Body of pancreas (tissue), 4 donors: Measurements from ENCODE around the gene PGA3. TPM values are rescaled to one million over a fixed set of nuclear protein-coding genes. Genes with fewer than 3 reads are reported as not detected.
"Not testable (repeated sequence)": the region's sequence is repeated elsewhere in the genome, so short reads cannot be mapped to it uniquely, and the experiment has no call there.

Source experiments
- ATAC-seq: fragments of 150-250 bp; one replicate; pipeline ENCODE4 v1.9.1; 2016
- DNase-seq, 4 donors: peaks; one replicate each; pipeline ENCODE4 v3.0.0-alpha.2; 2019
- H3K27ac ChIP-seq, 4 donors: fragments of 200-600 bp; sonication (generic); 1 replicate in 3 of 4; 2 replicates in 1 of 4; pipeline versions ENCODE4 v1.5.1 to v1.6.1; 2016 to 2019; ENCODE audit warnings: mild to moderate bottlenecking in 1 of 4, mixed read lengths in 1 of 4, moderate library complexity in 1 of 4
- H3K27me3 ChIP-seq, 2 donors: fragments of 200-600 bp; sonication (generic); one replicate each; pipeline ENCODE4 v1.6.0; 2016; ENCODE audit warnings: mild to moderate bottlenecking in 1 of 2
- H3K36me3 ChIP-seq, 2 donors: fragments of 200-600 bp; sonication (generic); replicated peaks in 1 of 2; 2 replicates each; pipeline ENCODE4 v1.5.1; 2016; ENCODE audit warnings: low read depth in 2 of 2; ENCODE audit not compliant: insufficient read depth in 1 of 2
- H3K4me1 ChIP-seq: fragments of 200-600 bp; sonication (generic); one replicate; pipeline ENCODE4 v1.6.0; 2016
- H3K4me3 ChIP-seq, 2 donors: fragments of 200-600 bp; sonication (generic); 1 replicate in 1 of 2; 2 replicates in 1 of 2; pipeline ENCODE4 v1.5.1; 2016 to 2019
- H3K9me3 ChIP-seq, 3 donors: fragments of 200-600 bp; sonication (generic); 1 replicate in 2 of 3; 2 replicates in 1 of 3; pipeline ENCODE4 v1.5.1; 2016
- POLR2A ChIP-seq, 3 donors: fragments of 450-650 bp; IDR thresholded peaks; one replicate each; pipeline ENCODE4 v1.6.1; 2016; ENCODE audit warnings: antibody characterized with exemption in 3 of 3, mild to moderate bottlenecking in 2 of 3
- WGBS, 2 donors: methylation state at CpG; one replicate each; pipeline ENCODE4 v1.1.5; 2017; 5-methylcytosine and 5-hydroxymethylcytosine counted together
- intact Hi-C: fragments of 100-400 bp; cut with DNase I; formaldehyde crosslinking; loops from one replicate; pipeline ENCODE4 v1.15.1; 2023
- total RNA-seq, 2 donors: library from RNA; depleted of rRNA; stranded (reverse); fragments of >200 nt; gene quantifications; one replicate each; pipeline ENCODE4 v1.1.0, GENCODE V29; 2016
- TF ChIP-seq, protein P1 (sequence below), 7 experiments: fragments of 450-650 bp in 4 of 7; fragments of 200-600 bp in 3 of 7; sonication (generic) in 3 of 7; IDR thresholded peaks; one replicate each; pipeline ENCODE4 v1.5.1; 2016 to 2019; ENCODE audit warnings: antibody characterized with exemption in 7 of 7

The PGA3 gene
- total RNA-seq, 2 donors from 2014 or later, result 26.4 TPM; not detected in 1

DNA sequence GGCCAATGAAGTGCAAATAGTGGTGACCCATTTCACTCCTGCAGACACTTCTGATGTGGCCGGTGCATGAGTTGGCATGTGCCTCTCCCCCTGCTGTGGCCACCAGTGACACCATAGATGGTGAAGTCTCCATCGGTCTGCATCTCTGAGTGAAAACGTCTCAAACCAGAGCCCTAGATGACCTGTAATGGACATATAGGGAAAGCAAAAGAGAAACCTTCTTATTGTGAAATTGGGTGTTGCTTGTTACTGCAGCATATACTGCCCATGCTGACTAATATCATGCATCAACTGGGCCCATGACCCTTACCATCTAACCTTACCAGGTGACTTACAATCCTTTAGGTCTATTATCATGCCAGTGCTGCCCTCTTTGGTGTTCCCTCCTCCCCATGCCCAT is 30.4 kb upstream of the PGA3 start:
- Histone ChIP-seq H3K27me3 (no peaks in the 10 kb centered on the region), H3K27ac (peak overlapping the region in 1 of 4 donors; percentile 19), H3K36me3 (no peaks in the 10 kb centered on the region), H3K4me1 (peaks cover 22% of the 10 kb centered on the region), H3K4me3 (no peak overlapping the region), H3K9me3 (no peaks in the 10 kb centered on the region)
- ATAC-seq (no peak), DNase-seq (no peak)
- TF ChIP-seq, protein P1, sequence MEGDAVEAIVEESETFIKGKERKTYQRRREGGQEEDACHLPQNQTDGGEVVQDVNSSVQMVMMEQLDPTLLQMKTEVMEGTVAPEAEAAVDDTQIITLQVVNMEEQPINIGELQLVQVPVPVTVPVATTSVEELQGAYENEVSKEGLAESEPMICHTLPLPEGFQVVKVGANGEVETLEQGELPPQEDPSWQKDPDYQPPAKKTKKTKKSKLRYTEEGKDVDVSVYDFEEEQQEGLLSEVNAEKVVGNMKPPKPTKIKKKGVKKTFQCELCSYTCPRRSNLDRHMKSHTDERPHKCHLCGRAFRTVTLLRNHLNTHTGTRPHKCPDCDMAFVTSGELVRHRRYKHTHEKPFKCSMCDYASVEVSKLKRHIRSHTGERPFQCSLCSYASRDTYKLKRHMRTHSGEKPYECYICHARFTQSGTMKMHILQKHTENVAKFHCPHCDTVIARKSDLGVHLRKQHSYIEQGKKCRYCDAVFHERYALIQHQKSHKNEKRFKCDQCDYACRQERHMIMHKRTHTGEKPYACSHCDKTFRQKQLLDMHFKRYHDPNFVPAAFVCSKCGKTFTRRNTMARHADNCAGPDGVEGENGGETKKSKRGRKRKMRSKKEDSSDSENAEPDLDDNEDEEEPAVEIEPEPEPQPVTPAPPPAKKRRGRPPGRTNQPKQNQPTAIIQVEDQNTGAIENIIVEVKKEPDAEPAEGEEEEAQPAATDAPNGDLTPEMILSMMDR (IDR thresholded peaks at IDR 0.05), result no peak
- TF ChIP-seq POLR2A (IDR thresholded peaks at IDR 0.05), result no peak
- 83 to 97% methylated on average over 3 of the region's 3 CpGs for WGBS, 2 donors
- intact Hi-C loops, result no loop called here

DNA sequence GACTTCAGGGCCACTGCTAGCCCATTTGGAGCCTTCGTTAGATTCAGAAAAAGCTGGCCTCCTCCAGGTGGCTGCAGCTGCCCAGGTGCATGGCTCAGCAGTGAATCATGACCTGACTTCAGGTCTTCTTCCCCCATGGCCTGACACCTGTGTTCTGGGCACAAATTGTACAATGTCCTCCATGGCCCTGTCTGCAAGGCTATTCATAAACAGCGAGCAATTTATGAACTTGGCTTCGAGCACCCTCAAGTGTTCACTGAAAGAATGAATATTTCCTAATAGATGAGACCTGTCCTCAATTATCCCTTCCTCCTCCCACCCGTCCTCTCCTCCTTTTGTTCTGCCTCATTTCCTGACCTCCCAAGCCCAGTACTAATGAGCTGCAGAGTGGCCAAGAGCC is 29.9 kb upstream of the PGA3 start:
- intact Hi-C loops, result no loop called here
- TF ChIP-seq, protein P1 (IDR thresholded peaks at IDR 0.05), result peak in 4 of 7 experiments; percentile 30 to 36 (median 34)
- TF ChIP-seq POLR2A (IDR thresholded peaks at IDR 0.05), result no peak
- H3K4me3 ChIP-seq, result no peak overlapping the region
- H3K27ac ChIP-seq, result peak overlapping the region in 2 of 4 donors; percentile 19 to 36
- peaks cover 22% of the 10 kb centered on the region for H3K4me1 ChIP-seq
- no peaks in the 10 kb centered on the region for H3K27me3 ChIP-seq
- 71 to 77% methylated on average over 4 of the region's 4 CpGs for WGBS, 2 donors
- no peaks in the 10 kb centered on the region for H3K36me3 ChIP-seq
- ATAC-seq (peak; percentile 68), DNase-seq (peak in 3 of 4 donors; percentile 29 to 47 (median 45))
- no peaks in the 10 kb centered on the region for H3K9me3 ChIP-seq

DNA sequence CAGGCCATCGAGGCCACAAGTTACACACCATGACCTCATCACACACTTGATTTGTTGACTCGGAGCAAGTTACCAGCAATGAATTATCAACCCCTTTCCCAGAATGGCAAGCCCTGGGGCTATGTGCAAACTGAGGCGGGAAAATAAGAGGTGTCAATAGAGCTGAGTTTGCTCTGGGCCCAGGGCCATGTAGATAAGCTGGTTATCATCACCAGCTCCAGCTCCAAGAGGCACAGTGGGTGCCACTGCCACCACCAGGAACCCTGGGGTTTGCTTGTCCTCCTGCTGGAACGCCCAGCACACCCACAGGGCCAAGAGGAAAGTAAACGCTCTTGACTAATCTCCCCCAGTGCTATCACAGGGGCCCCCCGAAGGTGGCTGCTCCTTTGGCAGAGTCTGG is 29.0 kb upstream of the PGA3 start:
- Histone ChIP-seq H3K36me3 (no peaks in the 10 kb centered on the region), H3K27me3 (no peaks in the 10 kb centered on the region), H3K4me3 (no peak overlapping the region), H3K27ac (peak overlapping the region in 1 of 4 donors; percentile 36), H3K9me3 (no peaks in the 10 kb centered on the region), H3K4me1 (peaks cover 22% of the 10 kb centered on the region)
- no peak for TF ChIP-seq POLR2A (IDR thresholded peaks at IDR 0.05)
- TF ChIP-seq, protein P1 (IDR thresholded peaks at IDR 0.05), result no peak
- peak; percentile 43 to 68 (median 64) for DNase-seq
- 29 to 46% methylated on average over 5 to 6 of the region's 6 CpGs for WGBS, 2 donors
- intact Hi-C loops, result no loop called here
- ATAC-seq, result peak; percentile 87

DNA sequence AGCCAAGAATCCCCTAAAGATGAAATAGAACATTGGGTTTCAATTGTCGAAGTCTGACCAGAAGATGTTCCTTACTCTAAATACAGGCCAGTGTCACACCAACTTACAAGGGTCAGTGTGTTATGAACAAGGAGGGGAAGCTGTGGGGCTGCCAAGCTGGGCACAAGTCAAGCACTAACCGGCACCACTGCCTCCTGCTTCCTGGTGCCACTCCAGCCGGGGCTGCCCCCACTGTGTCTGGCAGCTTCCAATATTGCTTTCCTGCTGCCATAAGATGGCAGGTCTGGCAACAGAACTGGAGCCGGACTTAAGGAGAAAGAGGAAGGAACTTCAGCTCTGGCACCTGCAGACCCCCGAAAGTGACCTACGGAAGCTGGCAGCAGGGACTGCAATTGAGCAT is 28.4 kb upstream of the PGA3 start:
- Histone ChIP-seq H3K4me3 (no peak overlapping the region), H3K9me3 (no peaks in the 10 kb centered on the region), H3K4me1 (peaks cover 22% of the 10 kb centered on the region), H3K36me3 (no peaks in the 10 kb centered on the region), H3K27me3 (no peaks in the 10 kb centered on the region), H3K27ac (no peak overlapping the region)
- intact Hi-C loops, result no loop called here
- TF ChIP-seq POLR2A (IDR thresholded peaks at IDR 0.05), result no peak
- TF ChIP-seq, protein P1 (IDR thresholded peaks at IDR 0.05), result no peak
- DNase-seq (no peak), ATAC-seq (no peak)
- 67% methylated on average over 6 of the region's 6 CpGs for WGBS, 2 donors

DNA sequence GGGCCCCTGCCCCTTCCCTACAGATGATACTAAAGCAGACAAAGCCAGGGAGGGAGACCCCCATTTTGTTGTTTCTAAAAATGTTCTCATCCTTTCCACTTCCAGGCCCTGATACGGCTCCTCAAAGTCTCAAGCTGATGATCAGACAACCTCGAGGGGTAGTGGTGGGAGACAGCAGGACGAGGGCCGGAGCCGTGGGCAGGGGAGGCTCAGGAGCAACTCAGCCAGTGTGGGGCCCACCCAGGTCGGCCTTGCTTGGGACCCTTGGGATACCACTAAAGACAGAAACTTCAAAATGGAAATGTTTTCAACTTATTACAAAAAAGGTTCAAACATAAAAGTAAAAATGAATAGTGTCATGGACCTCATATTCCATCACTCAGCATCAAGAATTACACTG is 26.9 kb upstream of the PGA3 start:
- ATAC-seq, result no peak
- intact Hi-C loops, result no loop called here
- H3K9me3 ChIP-seq, result no peaks in the 10 kb centered on the region
- no peak for DNase-seq
- no peaks in the 10 kb centered on the region for H3K36me3 ChIP-seq
- H3K27me3 ChIP-seq, result no peaks in the 10 kb centered on the region
- no peak for TF ChIP-seq POLR2A (IDR thresholded peaks at IDR 0.05)
- TF ChIP-seq, protein P1 (IDR thresholded peaks at IDR 0.05), result no peak
- H3K27ac ChIP-seq, result no peak overlapping the region
- no peak overlapping the region for H3K4me3 ChIP-seq
- H3K4me1 ChIP-seq, result peaks cover 22% of the 10 kb centered on the region
- WGBS, 2 donors, result 66 to 74% methylated on average over 6 of the region's 6 CpGs

DNA sequence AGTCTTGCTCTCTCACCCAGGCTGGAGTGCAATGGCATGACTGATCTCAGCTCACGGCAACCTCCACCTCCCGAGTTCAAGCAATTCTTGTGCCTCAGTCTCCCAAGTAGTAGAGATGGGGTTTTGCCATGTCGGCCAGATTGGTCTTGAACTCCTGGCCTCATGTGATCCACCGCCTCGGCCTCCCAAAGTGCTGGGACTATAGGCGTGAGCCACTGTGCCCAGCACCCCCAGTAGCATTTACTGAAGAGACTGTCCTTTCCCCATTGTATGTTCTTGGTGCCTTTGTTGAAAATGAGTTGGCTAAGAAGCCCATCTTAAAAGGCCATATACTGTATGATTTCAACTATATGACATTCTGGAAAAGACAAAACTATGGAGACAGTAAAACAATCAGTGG is 23.1 kb upstream of the PGA3 start:
- 89% methylated on average over 6 of the region's 6 CpGs for WGBS, 2 donors
- intact Hi-C loops, result not testable (repeated sequence)

More for the DNA sequence above, 23.1 kb upstream of the PGA3 start:
- not testable (repeated sequence) for ATAC-seq, H3K9me3 ChIP-seq, H3K27me3 ChIP-seq, DNase-seq, H3K27ac ChIP-seq, H3K4me3 ChIP-seq, H3K4me1 ChIP-seq, H3K36me3 ChIP-seq
